Inferior parietal cortex (tissue), 1 donor: ENCODE results near the gene SNX32.

Source experiments
- DNase-seq: peaks from one replicate; pipeline ENCODE4 v3.0.0-alpha.2; 2016; ENCODE audit errors: extremely low spot score

SNX32 gene

GRCh38 chr11:65833297-65834030 is at the start of gene SNX32:
TSS of gene SNX32 (plus strand) at chr11:65833963. CDS start at chr11:65834066, 103 bp downstream.
- DNase-seq = peak; percentile 95

GRCh38 chr11:65785319-65786007 is 48.3 kb upstream of the SNX32 start:
- DNase-seq = no peak

GRCh38 chr11:65786008-65786785 is 47.6 kb upstream of the SNX32 start:
- DNase-seq = no peak

GRCh38 chr11:65786786-65787636 is 46.8 kb upstream of the SNX32 start, which contains the start of gene OVOL1:
TSS of gene OVOL1 (plus strand) at chr11:65787063. CDS start at chr11:65787374, 311 bp downstream.
- DNase-seq = no peak

GRCh38 chr11:65787649-65788622 is 45.8 kb upstream of the SNX32 start:
- DNase-seq = no peak

- DNase-seq = no peak
Measured at GRCh38 chr11:65788821-65789220, 44.9 kb upstream of the SNX32 start.

- no peak for DNase-seq
Measured at GRCh38 chr11:65789230-65790103, 44.3 kb upstream of the SNX32 start.

- DNase-seq = no peak
Measured at GRCh38 chr11:65790104-65790901, 43.5 kb upstream of the SNX32 start.

- no peak for DNase-seq
Measured at GRCh38 chr11:65790902-65791650, 42.7 kb upstream of the SNX32 start.

- no peak for DNase-seq
Measured at GRCh38 chr11:65791719-65792213, 42.0 kb upstream of the SNX32 start.

GRCh38 chr11:65792456-65792855 is 41.3 kb upstream of the SNX32 start:
- DNase-seq = no peak

GRCh38 chr11:65793144-65793581 is 40.6 kb upstream of the SNX32 start:
- DNase-seq = no peak

GRCh38 chr11:65793625-65794400 is 40.0 kb upstream of the SNX32 start:
- no peak for DNase-seq

GRCh38 chr11:65794570-65795510 is 38.9 kb upstream of the SNX32 start:
- no peak for DNase-seq
